Astrocyte (in vitro differentiated cells and primary cell): ENCODE results near the gene DNAJC13.

Experiments used
- CTCF ChIP-seq: IDR thresholded peaks from 2 replicates; pipeline ENCODE4 v1.5.1; 2011; ENCODE audit warnings: low read depth, mild to moderate bottlenecking, inconsistent platforms, low read length, moderate library complexity; ENCODE audit not compliant: insufficient read depth
- EZH2 ChIP-seq: IDR thresholded peaks from 2 replicates; pipeline ENCODE4 v1.6.1; 2012; ENCODE audit warnings: mild to moderate bottlenecking, low read length, inconsistent platforms; ENCODE audit not compliant: insufficient read depth

GRCh38 chr3:132405609-132406299 is 11.5 kb upstream of the DNAJC13 start:
- TF ChIP-seq CTCF (no peak), EZH2 (no peak)
